ENCODE measurements around the gene DLST.

DNA sequence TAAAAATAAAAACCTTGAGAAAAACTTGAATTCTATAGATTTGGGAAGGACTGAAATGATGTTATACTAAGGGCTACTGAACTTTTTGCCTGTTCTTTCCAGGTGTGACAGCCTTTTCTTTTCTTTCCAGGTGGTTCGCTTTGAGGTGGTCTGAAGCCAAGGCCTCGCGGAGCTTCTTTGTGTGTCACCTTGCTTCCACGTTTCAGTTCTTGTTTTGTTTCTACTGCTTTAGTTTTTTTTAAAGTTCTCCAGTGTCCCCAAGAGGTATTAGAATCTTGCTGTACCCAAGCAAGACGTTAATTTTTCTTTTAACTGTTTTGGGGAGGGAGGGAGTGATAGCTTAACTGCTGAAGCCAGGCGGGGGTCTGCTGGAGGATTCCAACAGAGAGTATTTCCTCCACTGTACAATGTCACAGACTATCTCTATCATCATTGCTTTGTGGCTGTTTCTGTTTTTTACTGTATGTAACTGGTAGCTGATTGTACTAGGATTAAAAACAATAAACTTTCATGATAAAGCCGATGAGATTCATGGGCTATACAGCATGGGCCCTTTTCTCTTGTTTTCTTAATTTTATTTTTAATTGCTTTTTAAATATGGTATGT, 46.0 kb upstream of the DLST start:
- TF ChIP-seq, protein P1, sequence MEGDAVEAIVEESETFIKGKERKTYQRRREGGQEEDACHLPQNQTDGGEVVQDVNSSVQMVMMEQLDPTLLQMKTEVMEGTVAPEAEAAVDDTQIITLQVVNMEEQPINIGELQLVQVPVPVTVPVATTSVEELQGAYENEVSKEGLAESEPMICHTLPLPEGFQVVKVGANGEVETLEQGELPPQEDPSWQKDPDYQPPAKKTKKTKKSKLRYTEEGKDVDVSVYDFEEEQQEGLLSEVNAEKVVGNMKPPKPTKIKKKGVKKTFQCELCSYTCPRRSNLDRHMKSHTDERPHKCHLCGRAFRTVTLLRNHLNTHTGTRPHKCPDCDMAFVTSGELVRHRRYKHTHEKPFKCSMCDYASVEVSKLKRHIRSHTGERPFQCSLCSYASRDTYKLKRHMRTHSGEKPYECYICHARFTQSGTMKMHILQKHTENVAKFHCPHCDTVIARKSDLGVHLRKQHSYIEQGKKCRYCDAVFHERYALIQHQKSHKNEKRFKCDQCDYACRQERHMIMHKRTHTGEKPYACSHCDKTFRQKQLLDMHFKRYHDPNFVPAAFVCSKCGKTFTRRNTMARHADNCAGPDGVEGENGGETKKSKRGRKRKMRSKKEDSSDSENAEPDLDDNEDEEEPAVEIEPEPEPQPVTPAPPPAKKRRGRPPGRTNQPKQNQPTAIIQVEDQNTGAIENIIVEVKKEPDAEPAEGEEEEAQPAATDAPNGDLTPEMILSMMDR (IDR thresholded peaks at IDR 0.05; ENCODE audit: low read depth, low read length): no peak
- no peak for TF ChIP-seq POLR2A (IDR thresholded peaks at IDR 0.05; ENCODE audit: extremely low read depth, insufficient read length)
- no peak for TF ChIP-seq MAX (IDR thresholded peaks at IDR 0.05; ENCODE audit: low read depth, low read length)

Measured in NB4 (cell line).